ENCODE results near the gene TANK.

DNA sequence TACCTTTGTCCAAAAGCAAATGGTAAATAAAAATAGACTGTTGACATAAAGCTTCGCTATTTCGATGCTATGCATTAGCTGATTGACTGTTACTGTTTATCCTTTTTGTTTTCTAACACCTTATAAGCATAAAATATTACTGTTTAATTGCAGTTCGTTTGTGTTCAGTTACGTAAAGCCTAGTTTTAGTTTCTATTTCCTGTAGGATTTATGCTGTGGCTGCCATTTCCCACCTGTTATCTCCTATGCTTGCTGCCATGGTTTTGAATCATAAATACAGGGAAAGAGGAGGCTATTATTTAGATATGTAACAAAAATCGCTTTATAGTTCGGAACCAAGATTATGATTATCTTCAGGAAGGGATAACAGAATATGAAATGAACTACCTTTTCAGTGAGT is 3.9 kb downstream of the TANK start:
- TF ChIP-seq, protein P1, sequence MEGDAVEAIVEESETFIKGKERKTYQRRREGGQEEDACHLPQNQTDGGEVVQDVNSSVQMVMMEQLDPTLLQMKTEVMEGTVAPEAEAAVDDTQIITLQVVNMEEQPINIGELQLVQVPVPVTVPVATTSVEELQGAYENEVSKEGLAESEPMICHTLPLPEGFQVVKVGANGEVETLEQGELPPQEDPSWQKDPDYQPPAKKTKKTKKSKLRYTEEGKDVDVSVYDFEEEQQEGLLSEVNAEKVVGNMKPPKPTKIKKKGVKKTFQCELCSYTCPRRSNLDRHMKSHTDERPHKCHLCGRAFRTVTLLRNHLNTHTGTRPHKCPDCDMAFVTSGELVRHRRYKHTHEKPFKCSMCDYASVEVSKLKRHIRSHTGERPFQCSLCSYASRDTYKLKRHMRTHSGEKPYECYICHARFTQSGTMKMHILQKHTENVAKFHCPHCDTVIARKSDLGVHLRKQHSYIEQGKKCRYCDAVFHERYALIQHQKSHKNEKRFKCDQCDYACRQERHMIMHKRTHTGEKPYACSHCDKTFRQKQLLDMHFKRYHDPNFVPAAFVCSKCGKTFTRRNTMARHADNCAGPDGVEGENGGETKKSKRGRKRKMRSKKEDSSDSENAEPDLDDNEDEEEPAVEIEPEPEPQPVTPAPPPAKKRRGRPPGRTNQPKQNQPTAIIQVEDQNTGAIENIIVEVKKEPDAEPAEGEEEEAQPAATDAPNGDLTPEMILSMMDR (IDR thresholded peaks at IDR 0.05) = no peak
- TF ChIP-seq, protein P2, sequence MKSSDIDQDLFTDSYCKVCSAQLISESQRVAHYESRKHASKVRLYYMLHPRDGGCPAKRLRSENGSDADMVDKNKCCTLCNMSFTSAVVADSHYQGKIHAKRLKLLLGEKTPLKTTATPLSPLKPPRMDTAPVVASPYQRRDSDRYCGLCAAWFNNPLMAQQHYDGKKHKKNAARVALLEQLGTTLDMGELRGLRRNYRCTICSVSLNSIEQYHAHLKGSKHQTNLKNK (CRISPR knock-in tag; IDR thresholded peaks at IDR 0.05) = no peak
- no peak for TF ChIP-seq FOXP1 (CRISPR knock-in tag; IDR thresholded peaks at IDR 0.05; ENCODE audit: borderline replicate concordance)
- TF ChIP-seq ZNF232 (CRISPR knock-in tag; IDR thresholded peaks at IDR 0.05) = no peak
- TF ChIP-seq, protein P3, sequence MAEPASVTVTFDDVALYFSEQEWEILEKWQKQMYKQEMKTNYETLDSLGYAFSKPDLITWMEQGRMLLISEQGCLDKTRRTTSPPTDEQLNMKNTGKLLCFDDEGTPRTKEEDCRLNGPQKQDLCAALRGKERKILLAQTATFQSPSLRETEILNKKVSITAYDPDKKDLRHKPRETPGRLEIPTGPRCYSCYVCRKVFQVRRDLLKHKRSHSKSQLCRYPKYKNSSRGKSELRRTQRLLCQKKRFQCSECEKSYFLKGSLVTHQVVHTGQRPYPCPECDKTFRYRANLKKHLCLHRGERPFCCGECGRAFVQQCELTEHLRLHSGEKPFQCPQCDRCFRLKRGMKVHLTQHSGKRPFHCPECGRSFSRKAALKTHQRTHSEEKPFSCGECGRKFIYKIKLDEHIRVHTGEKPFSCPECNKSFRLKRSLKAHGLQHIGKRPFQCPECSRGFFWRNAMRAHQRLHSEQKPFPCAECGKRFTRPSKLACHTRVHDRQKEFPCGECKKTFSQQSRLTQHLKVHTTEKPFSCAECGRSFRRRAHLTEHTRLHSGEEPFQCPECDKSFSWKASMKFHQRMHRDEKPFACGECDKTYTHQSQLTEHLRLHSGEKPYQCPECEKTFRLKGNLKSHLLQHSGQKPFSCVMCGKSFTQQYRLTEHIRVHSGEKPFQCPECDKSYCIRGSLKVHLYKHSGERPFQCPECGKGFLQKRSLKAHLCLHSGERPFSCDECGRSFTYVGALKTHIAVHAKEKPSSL (CRISPR knock-in tag; conservative IDR thresholded peaks at IDR 0.05) = no peak
- TF ChIP-seq IRF2 (CRISPR knock-in tag; IDR thresholded peaks at IDR 0.05; ENCODE audit: borderline replicate concordance, low read depth) = no peak
- TF ChIP-seq, protein P4, sequence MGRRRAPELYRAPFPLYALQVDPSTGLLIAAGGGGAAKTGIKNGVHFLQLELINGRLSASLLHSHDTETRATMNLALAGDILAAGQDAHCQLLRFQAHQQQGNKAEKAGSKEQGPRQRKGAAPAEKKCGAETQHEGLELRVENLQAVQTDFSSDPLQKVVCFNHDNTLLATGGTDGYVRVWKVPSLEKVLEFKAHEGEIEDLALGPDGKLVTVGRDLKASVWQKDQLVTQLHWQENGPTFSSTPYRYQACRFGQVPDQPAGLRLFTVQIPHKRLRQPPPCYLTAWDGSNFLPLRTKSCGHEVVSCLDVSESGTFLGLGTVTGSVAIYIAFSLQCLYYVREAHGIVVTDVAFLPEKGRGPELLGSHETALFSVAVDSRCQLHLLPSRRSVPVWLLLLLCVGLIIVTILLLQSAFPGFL (CRISPR knock-in tag; IDR thresholded peaks at IDR 0.05; ENCODE audit: borderline replicate concordance) = no peak
- TF ChIP-seq ELF4 (CRISPR knock-in tag; IDR thresholded peaks at IDR 0.05; ENCODE audit: low read depth) = no peak
- TF ChIP-seq NR2C2 (CRISPR knock-in tag; IDR thresholded peaks at IDR 0.05) = no peak
- TF ChIP-seq JUN (CRISPR knock-in tag; IDR thresholded peaks at IDR 0.05) = no peak
- TF ChIP-seq, protein P5, sequence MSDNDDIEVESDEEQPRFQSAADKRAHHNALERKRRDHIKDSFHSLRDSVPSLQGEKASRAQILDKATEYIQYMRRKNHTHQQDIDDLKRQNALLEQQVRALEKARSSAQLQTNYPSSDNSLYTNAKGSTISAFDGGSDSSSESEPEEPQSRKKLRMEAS (CRISPR knock-in tag; IDR thresholded peaks at IDR 0.05) = no peak
- no peak for TF ChIP-seq ZNF138 (CRISPR knock-in tag; conservative IDR thresholded peaks at IDR 0.05)

Measured in WTC11 (cell line).